CD8-positive, alpha-beta memory T cell (primary cell): ENCODE measurements around the gene TMEM87A. TPM values are rescaled to one million over a fixed set of nuclear protein-coding genes. Genes with fewer than 3 reads are reported as not detected.

ENCODE experiments used
- CTCF ChIA-PET: fragments of 350-600 bp; sonication (Branson Sonifier 250); formaldehyde crosslinking; loops from one replicate; lab custom pipeline; 2021; ENCODE audit warnings: antibody characterized with exemption; lab: Charles Lee
- POLR2A ChIA-PET: fragments of 350-600 bp; sonication (Branson Sonifier 250); formaldehyde crosslinking; loops from one replicate; lab custom pipeline; 2021; ENCODE audit warnings: antibody characterized with exemption; lab: Charles Lee
- DNase-seq, 5 donors: peaks; one replicate each; pipeline versions ENCODE4 v3.0.0 to v3.0.0-alpha.2; 2020 to 2022; ENCODE audit warnings: mixed read lengths in 1 of 5
- H3K27ac ChIP-seq: one replicate; pipeline ENCODE4 v1.7.0; 2013; ENCODE audit warnings: low read depth, mild to moderate bottlenecking, low read length, moderate library complexity
- H3K27me3 ChIP-seq: 2 replicates; pipeline ENCODE4 v1.7.0; 2013; ENCODE audit warnings: low read length, mild to moderate bottlenecking; ENCODE audit not compliant: insufficient read depth, poor library complexity, severe bottlenecking
- H3K36me3 ChIP-seq: 2 replicates; pipeline ENCODE4 v1.7.0; 2013; ENCODE audit warnings: mild to moderate bottlenecking, low read length, moderate library complexity; ENCODE audit not compliant: insufficient read depth
- H3K4me1 ChIP-seq: 2 replicates; pipeline ENCODE4 v1.7.0; 2013; ENCODE audit warnings: mild to moderate bottlenecking, low read length, moderate library complexity; ENCODE audit not compliant: insufficient read depth
- H3K4me3 ChIP-seq: 2 replicates; pipeline ENCODE4 v1.7.0; 2013; ENCODE audit warnings: mild to moderate bottlenecking, low read length
- H3K9me3 ChIP-seq: 2 replicates; pipeline ENCODE4 v1.7.0; 2013; ENCODE audit warnings: mild to moderate bottlenecking, low read length
- H3K27ac Mint-ChIP-seq, 8 donors: one replicate each; pipeline ENCODE4 v1.8.0; 2020 to 2021; ENCODE audit warnings: mixed read lengths in 8 of 8, mild to moderate bottlenecking in 6 of 8, inconsistent platforms in 3 of 8, moderate library complexity in 3 of 8
- H3K27me3 Mint-ChIP-seq, 2 donors: one replicate each; pipeline ENCODE4 v1.8.0; 2020 to 2021; ENCODE audit warnings: mixed read lengths in 2 of 2, mild to moderate bottlenecking in 1 of 2, moderate library complexity in 1 of 2
- H3K36me3 Mint-ChIP-seq, 3 donors: one replicate each; pipeline ENCODE4 v1.8.0; 2020 to 2021; ENCODE audit warnings: mixed read lengths in 3 of 3, inconsistent platforms in 1 of 3, mild to moderate bottlenecking in 1 of 3
- H3K4me1 Mint-ChIP-seq, 3 donors: one replicate each; pipeline ENCODE4 v1.8.0; 2020 to 2021; ENCODE audit warnings: mixed read lengths in 3 of 3, inconsistent platforms in 1 of 3, mild to moderate bottlenecking in 1 of 3
- H3K4me3 Mint-ChIP-seq, 7 donors: one replicate each; pipeline ENCODE4 v1.8.0; 2020 to 2021; ENCODE audit warnings: mixed read lengths in 7 of 7, mild to moderate bottlenecking in 6 of 7, moderate library complexity in 4 of 7, inconsistent platforms in 2 of 7
- H3K9me3 Mint-ChIP-seq, 5 donors: one replicate each; pipeline ENCODE4 v1.8.0; 2020 to 2022; ENCODE audit warnings: mixed read lengths in 5 of 5, mild to moderate bottlenecking in 3 of 5, moderate library complexity in 2 of 5, inconsistent platforms in 1 of 5
- polyA plus RNA-seq: library from polyadenylated mRNA; unstranded; fragments of 300-500 nt; fragmentation: Illumina TruSeq; gene quantifications from one replicate; pipeline ENCODE4 v1.2.3, GENCODE V29; 2021
- total RNA-seq, 2 experiments: library from RNA; stranded (reverse); gene quantifications; one replicate each; pipeline ENCODE4 v1.2.3, GENCODE V29; 2021

TMEM87A gene
- total and polyA plus RNA-seq, 3 experiments from 2014 or later, result 44.6 to 66.3 (median 47.2) TPM

- no peaks in the 10 kb centered on the region for H3K27me3 ChIP-seq
- no peaks in the 10 kb centered on the region for H3K36me3 ChIP-seq
- DNase-seq, result no peak
- Mint-ChIP-seq H3K27me3 (peaks cover 0 to 2% of the 10 kb centered on the region in 2 donors), H3K4me3 (no peak overlapping the region), H3K36me3 (peaks cover 0 to 51% (median 7%) of the 10 kb centered on the region in 3 donors), H3K4me1 (peaks cover 42 to 67% (median 67%) of the 10 kb centered on the region in 3 donors), H3K9me3 (no peaks in the 10 kb centered on the region), H3K27ac (no peak overlapping the region)
- ChIA-PET CTCF (no interaction called here), POLR2A (no interaction called here)
- no peak overlapping the region for H3K4me3 ChIP-seq
- no peaks in the 10 kb centered on the region for H3K9me3 ChIP-seq
- peaks cover 17% of the 10 kb centered on the region for H3K4me1 ChIP-seq
- H3K27ac ChIP-seq, result no peak overlapping the region
These were observed 71.4 kb downstream of the TMEM87A start for GRCh38 chr15:42201801-42202200.

- H3K36me3 Mint-ChIP-seq, result peaks cover 0 to 70% (median 12%) of the 10 kb centered on the region in 3 donors
- no peaks in the 10 kb centered on the region for H3K4me1 ChIP-seq
These were observed 74.1 kb downstream of the TMEM87A start for GRCh38 chr15:42199126-42199525.

GRCh38 chr15:42198516-42198915 lies 74.7 kb downstream of the TMEM87A start:
- Mint-ChIP-seq H3K9me3 (no peaks in the 10 kb centered on the region), H3K36me3 (peaks cover 0 to 72% (median 14%) of the 10 kb centered on the region in 3 donors), H3K27me3 (peaks cover 0 to 2% of the 10 kb centered on the region in 2 donors), H3K4me3 (no peak overlapping the region), H3K4me1 (peaks cover 29 to 50% (median 39%) of the 10 kb centered on the region in 3 donors), H3K27ac (no peak overlapping the region)
- Histone ChIP-seq H3K27ac (no peak overlapping the region), H3K36me3 (no peaks in the 10 kb centered on the region), H3K27me3 (no peaks in the 10 kb centered on the region), H3K9me3 (no peaks in the 10 kb centered on the region), H3K4me1 (no peaks in the 10 kb centered on the region), H3K4me3 (no peak overlapping the region)
- POLR2A ChIA-PET, result no interaction called here
- CTCF ChIA-PET, result no interaction called here
- no peak for DNase-seq

More at GRCh38 chr15:42199126-42199525, 74.1 kb downstream of the TMEM87A start:
- DNase-seq, result no peak
- Histone ChIP-seq H3K4me3 (no peak overlapping the region), H3K27ac (no peak overlapping the region), H3K9me3 (no peaks in the 10 kb centered on the region), H3K36me3 (no peaks in the 10 kb centered on the region), H3K27me3 (no peaks in the 10 kb centered on the region)
- peaks cover 28 to 52% (median 40%) of the 10 kb centered on the region in 3 donors for H3K4me1 Mint-ChIP-seq
- H3K4me3 Mint-ChIP-seq, result no peak overlapping the region
- CTCF ChIA-PET, result no interaction called here
- H3K27ac Mint-ChIP-seq, result peak overlapping the region in 2 of 8 donors; percentile 25 to 72
- POLR2A ChIA-PET, result no interaction called here
- H3K27me3 Mint-ChIP-seq, result peaks cover 0 to 2% of the 10 kb centered on the region in 2 donors
- H3K9me3 Mint-ChIP-seq, result no peaks in the 10 kb centered on the region

- CTCF ChIA-PET, result no interaction called here
- no peaks in the 10 kb centered on the region for H3K9me3 Mint-ChIP-seq
- H3K4me3 Mint-ChIP-seq, result peak overlapping the region in 1 of 7 donors; percentile 1
- H3K27me3 ChIP-seq, result no peaks in the 10 kb centered on the region
- no peaks in the 10 kb centered on the region for H3K9me3 ChIP-seq
- no peak overlapping the region for H3K27ac Mint-ChIP-seq
- DNase-seq, result no peak
- H3K4me3 ChIP-seq, result no peak overlapping the region
- H3K4me1 ChIP-seq, result no peaks in the 10 kb centered on the region
- POLR2A ChIA-PET, result no interaction called here
- H3K4me1 Mint-ChIP-seq, result peaks cover 22 to 37% (median 33%) of the 10 kb centered on the region in 3 donors
- peaks cover 19% of the 10 kb centered on the region for H3K36me3 ChIP-seq
- peaks cover 4 to 76% (median 24%) of the 10 kb centered on the region in 3 donors for H3K36me3 Mint-ChIP-seq
- no peak overlapping the region for H3K27ac ChIP-seq
- H3K27me3 Mint-ChIP-seq, result no peaks in the 10 kb centered on the region
These were observed 78.7 kb downstream of the TMEM87A start for GRCh38 chr15:42194513-42194912.

GRCh38 chr15:42193383-42193782 lies 79.8 kb downstream of the TMEM87A start:
- H3K27me3 Mint-ChIP-seq, result no peaks in the 10 kb centered on the region
- peaks cover 4 to 72% (median 26%) of the 10 kb centered on the region in 3 donors for H3K36me3 Mint-ChIP-seq
- H3K36me3 ChIP-seq, result peaks cover 28% of the 10 kb centered on the region
- H3K27ac ChIP-seq, result no peak overlapping the region
- H3K4me3 Mint-ChIP-seq, result no peak overlapping the region
- POLR2A ChIA-PET, result interaction anchor here (0.7 kb wide), 1 partner anchor 1177 kb away, joined by 3 read pairs; the partner anchor contains the start of gene ZSCAN29
- no peaks in the 10 kb centered on the region for H3K4me1 ChIP-seq
- CTCF ChIA-PET, result no interaction called here
- peak overlapping the region in 3 of 8 donors; percentile 3 to 54 (median 33) for H3K27ac Mint-ChIP-seq
- no peaks in the 10 kb centered on the region for H3K27me3 ChIP-seq
- no peak overlapping the region for H3K4me3 ChIP-seq
- no peak for DNase-seq
- H3K9me3 Mint-ChIP-seq, result no peaks in the 10 kb centered on the region
- peaks cover 22 to 28% (median 25%) of the 10 kb centered on the region in 3 donors for H3K4me1 Mint-ChIP-seq
- H3K9me3 ChIP-seq, result no peaks in the 10 kb centered on the region

GRCh38 chr15:42191610-42192346 lies 81.5 kb downstream of the TMEM87A start:
- H3K4me1 ChIP-seq, result no peaks in the 10 kb centered on the region
- Mint-ChIP-seq H3K4me1 (peaks cover 22 to 28% (median 25%) of the 10 kb centered on the region in 3 donors), H3K27me3 (no peaks in the 10 kb centered on the region), H3K27ac (peak overlapping the region in 5 of 8 donors; percentile 3 to 83 (median 18)), H3K36me3 (peaks cover 4 to 74% (median 30%) of the 10 kb centered on the region in 3 donors), H3K4me3 (no peak overlapping the region), H3K9me3 (no peaks in the 10 kb centered on the region)
- H3K4me3 ChIP-seq, result no peak overlapping the region
- peaks cover 37% of the 10 kb centered on the region for H3K36me3 ChIP-seq
- H3K27ac ChIP-seq, result no peak overlapping the region
- no peaks in the 10 kb centered on the region for H3K27me3 ChIP-seq
- CTCF ChIA-PET, result no interaction called here
- POLR2A ChIA-PET, result no interaction called here
- no peaks in the 10 kb centered on the region for H3K9me3 ChIP-seq
- DNase-seq, result no peak

- Histone ChIP-seq H3K27me3 (no peaks in the 10 kb centered on the region), H3K27ac (no peak overlapping the region), H3K9me3 (no peaks in the 10 kb centered on the region), H3K4me3 (no peak overlapping the region), H3K36me3 (peaks cover 50% of the 10 kb centered on the region), H3K4me1 (no peaks in the 10 kb centered on the region)
- CTCF ChIA-PET, result no interaction called here
- Mint-ChIP-seq H3K27me3 (no peaks in the 10 kb centered on the region), H3K27ac (peak overlapping the region in 3 of 8 donors; percentile 0 to 73 (median 26)), H3K4me3 (no peak overlapping the region), H3K9me3 (no peaks in the 10 kb centered on the region), H3K4me1 (peaks cover 17 to 25% (median 19%) of the 10 kb centered on the region in 3 donors), H3K36me3 (peaks cover 12 to 76% (median 36%) of the 10 kb centered on the region in 3 donors)
- DNase-seq, result no peak
- POLR2A ChIA-PET, result no interaction called here
These were observed 82.9 kb downstream of the TMEM87A start for GRCh38 chr15:42190370-42190769.

- CTCF ChIA-PET, result no interaction called here
- POLR2A ChIA-PET, result no interaction called here
These were observed 87.4 kb downstream of the TMEM87A start for GRCh38 chr15:42185801-42186200.

More at GRCh38 chr15:42185801-42186200, 87.4 kb downstream of the TMEM87A start:
- no peaks in the 10 kb centered on the region for H3K9me3 ChIP-seq
- no peaks in the 10 kb centered on the region for H3K4me1 ChIP-seq
- H3K27ac Mint-ChIP-seq, result peak overlapping the region in 3 of 8 donors; percentile 12 to 87 (median 57)
- H3K4me3 Mint-ChIP-seq, result no peak overlapping the region
- no peaks in the 10 kb centered on the region for H3K9me3 Mint-ChIP-seq
- no peak for DNase-seq
- no peak overlapping the region for H3K27ac ChIP-seq
- no peak overlapping the region for H3K4me3 ChIP-seq
- H3K36me3 Mint-ChIP-seq, result peaks cover 17 to 85% (median 41%) of the 10 kb centered on the region in 3 donors
- H3K27me3 ChIP-seq, result no peaks in the 10 kb centered on the region
- H3K36me3 ChIP-seq, result peaks cover 64% of the 10 kb centered on the region
- H3K27me3 Mint-ChIP-seq, result no peaks in the 10 kb centered on the region
- peaks cover 5 to 7% (median 6%) of the 10 kb centered on the region in 3 donors for H3K4me1 Mint-ChIP-seq
